GM12875 (cell line): ENCODE measurements around the gene MLPH.

Source experiments
- H3K4me3 ChIP-seq: one replicate; pipeline ENCODE4 v1.5.1; 2011; ENCODE audit warnings: low read depth, low read length, control low read depth
- TF ChIP-seq, protein P1 (sequence below): IDR thresholded peaks from 2 replicates; pipeline ENCODE4 v1.5.1; 2011; ENCODE audit warnings: low read depth, mild to moderate bottlenecking, control low read depth, inconsistent platforms, low read length, moderate library complexity, borderline replicate concordance; ENCODE audit not compliant: insufficient read depth

MLPH gene

DNA sequence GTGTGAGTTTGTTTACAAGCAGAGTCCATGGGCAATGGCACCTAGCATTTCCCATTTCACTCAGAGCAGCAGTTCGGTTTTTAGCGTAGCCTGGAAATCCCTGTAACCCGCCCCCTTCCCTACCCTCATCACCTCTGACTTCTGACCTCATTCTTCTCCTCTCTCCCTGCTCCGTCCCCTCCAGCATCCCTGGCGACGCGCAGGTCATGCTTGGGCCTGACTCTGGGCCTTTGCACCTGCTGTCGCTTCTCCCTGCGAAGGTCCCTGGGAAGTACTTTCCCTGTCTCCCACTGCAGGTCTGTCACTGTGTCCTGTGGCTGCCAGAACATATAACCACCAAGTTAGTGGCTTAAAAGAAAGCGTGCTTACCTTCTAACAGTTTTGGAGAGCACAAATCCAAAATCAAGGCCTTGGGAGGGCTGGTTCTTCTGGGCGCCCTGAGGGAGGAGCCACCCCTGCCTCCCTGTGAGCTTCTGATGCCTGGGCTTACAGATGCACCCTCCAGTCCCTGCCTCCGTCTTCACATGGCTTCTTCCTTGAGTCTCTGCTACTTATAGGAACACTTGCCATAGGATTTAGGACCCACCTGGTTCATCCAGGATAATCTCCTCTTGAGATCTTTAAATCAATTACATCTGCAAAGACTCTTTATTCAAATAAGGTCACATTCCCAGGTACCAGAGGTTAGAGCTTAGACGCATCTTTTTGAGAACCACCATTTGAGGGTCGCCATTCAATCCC is 111.6 kb downstream of the MLPH start:
- H3K4me3 ChIP-seq: no peak overlapping the region
- TF ChIP-seq, protein P1, sequence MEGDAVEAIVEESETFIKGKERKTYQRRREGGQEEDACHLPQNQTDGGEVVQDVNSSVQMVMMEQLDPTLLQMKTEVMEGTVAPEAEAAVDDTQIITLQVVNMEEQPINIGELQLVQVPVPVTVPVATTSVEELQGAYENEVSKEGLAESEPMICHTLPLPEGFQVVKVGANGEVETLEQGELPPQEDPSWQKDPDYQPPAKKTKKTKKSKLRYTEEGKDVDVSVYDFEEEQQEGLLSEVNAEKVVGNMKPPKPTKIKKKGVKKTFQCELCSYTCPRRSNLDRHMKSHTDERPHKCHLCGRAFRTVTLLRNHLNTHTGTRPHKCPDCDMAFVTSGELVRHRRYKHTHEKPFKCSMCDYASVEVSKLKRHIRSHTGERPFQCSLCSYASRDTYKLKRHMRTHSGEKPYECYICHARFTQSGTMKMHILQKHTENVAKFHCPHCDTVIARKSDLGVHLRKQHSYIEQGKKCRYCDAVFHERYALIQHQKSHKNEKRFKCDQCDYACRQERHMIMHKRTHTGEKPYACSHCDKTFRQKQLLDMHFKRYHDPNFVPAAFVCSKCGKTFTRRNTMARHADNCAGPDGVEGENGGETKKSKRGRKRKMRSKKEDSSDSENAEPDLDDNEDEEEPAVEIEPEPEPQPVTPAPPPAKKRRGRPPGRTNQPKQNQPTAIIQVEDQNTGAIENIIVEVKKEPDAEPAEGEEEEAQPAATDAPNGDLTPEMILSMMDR: no peak

DNA sequence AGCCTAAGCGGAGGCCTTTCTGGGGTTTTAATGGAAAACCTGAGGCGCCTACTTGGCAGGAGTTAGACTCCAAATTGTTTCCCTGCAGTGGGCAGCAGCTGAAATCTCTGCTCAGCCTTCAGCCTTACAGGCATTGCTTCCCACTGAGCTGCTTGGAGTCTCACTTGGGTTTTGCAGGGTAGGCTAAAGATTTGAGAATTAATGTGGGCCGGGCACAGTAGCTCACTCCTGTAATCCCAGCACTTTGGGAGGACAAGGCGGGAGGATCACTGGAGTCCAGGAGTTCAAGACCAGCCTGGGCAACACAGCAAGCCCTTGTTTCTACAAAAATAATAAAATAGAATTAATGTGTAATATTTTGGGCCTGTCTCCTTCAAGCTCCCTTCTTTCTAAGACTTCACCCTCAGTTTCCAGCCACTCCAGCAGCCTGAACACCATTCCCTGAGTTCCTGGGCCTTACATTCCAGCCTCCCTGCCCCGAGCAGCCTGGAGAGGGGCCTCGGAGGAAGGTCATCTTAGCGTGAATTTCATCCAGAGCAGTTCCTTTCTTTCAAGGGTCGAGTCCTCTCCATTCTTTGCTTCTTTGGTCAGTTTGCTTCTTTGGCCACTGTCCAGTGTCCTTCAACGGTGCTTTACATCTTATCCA is 112.5 kb downstream of the MLPH start:
- TF ChIP-seq, protein P1: no peak
- no peak overlapping the region for H3K4me3 ChIP-seq

DNA sequence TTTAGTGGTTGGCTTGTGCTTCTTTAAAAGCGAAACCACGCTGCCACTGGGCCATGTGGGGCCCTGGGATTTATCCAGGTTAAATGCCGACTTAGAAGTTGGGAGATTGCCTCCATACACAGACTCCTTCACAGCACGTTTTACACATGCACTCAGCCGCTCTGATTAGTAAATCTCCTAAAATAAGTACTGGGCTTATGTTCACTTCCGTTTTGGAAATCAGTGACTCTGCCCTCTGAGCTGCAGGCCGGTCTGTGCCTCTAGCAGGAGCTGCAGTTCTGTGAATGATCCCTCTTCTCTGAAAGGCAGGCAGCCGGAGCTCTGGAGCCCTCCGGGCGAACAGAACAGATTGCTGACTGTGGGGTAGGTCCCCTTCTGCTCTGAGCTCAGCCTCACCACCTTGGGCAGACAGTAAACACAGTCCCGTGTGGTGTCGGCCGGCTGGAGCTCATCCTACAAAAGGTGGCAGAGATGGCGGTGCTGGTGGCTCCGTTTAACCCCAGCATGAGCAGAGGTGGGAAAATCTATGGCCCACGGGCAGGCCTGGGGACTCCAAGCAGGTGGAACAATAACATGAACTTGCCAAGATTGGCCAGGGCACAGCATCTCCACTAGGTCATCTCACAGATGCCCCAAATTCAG is 113.3 kb downstream of the MLPH start:
- no peak overlapping the region for H3K4me3 ChIP-seq
- TF ChIP-seq, protein P1: no peak

DNA sequence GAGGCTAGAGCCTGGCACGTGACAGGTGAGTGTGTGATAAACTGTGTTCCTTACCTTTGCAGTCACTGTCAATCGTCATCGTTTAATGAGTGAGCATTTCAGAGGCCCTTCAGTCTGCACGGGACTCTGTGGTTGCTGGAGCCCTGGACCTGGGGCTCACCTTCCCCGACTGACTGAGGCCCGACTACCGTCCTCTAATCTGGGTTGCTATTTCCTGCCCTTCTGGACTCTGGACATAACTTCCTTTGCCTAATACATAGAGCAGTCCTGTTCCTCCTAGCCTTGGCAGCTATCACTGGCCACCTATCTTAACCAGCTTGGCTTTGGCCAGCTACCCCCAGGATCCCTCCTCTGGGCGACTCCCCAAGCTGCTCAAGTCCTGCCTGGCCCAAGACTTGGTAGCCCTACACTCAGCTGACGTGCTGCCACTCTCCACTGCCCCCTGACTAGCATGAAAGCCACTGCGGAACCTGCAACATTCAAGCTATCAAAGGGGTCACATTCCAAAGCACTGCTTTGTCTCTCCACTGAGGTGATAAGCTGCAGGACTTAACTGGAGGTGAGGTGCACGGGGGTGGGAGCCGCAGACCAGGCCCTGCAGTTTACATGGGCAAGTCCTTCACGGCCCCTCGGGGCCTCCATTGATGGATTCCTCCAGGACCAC is 114.5 kb downstream of the MLPH start:
- TF ChIP-seq, protein P1: no peak
- no peak overlapping the region for H3K4me3 ChIP-seq

DNA sequence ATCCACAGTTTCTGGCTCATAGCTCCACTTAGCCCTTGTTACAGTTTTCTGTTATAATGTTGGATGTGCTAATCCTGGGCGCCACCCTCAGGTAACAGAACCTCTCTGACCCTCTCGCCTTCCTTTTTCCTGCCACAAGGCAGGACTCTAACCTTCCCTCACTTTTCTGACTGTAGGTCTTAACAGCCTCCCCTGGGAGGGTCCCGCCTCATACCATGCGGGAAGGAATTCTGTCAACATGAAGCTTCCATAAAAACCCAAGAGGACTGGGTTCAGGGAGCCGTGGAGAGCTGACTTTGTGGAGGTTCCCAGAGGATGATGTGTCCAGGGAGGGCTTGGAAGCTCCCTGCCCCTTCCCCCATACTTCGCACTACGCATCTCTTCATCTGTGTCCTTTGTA is 115.4 kb downstream of the MLPH start:
- TF ChIP-seq, protein P1: no peak
- H3K4me3 ChIP-seq: no peak overlapping the region

DNA sequence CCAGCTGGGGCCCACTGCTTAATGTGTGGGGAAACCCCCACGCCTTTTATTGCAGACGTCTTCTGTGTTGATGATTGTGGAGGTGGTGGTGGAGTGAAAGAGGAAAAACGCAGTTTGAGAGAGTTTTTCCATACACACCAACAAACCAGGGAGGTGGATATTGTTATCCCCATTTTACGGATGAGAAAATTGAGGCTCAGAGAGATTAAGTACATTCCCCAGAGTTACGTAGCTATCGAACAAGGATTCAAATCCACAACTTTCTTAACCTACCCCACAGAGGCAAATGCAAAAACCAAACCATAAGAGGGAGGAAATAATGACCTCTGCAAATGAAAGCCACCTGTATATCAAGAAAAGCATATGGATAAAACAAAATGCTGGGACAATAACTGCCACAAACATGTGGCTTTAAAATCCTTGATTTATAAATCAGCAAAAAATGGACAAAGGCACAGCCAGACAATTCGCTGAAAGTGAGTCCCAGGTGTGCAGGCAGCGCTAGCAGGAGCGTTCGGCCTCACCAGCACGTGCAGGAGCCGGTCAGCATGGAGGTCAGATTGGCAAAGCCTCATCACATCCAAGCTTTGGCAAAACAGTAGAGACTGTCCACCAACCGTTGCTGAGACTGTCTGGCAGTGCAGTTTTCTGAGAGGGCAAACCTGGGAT is 116.1 kb downstream of the MLPH start:
- no peak overlapping the region for H3K4me3 ChIP-seq
- TF ChIP-seq, protein P1: no peak
